Uterus (tissue), 2 donors: ENCODE measurements around the gene SLC7A7.

Source experiments
- CTCF ChIP-seq, 4 experiments: fragments of 200-600 bp in 2 of 4; fragments of 450-650 bp in 2 of 4; sonication (generic) in 2 of 4; IDR thresholded peaks; one replicate each; pipeline ENCODE4 v1.5.1; 2016 to 2019; ENCODE audit warnings: antibody characterized with exemption in 4 of 4, mild to moderate bottlenecking in 2 of 4, moderate library complexity in 1 of 4
- POLR2A ChIP-seq, 2 donors: fragments of 450-650 bp; IDR thresholded peaks; one replicate each; pipeline ENCODE4 v1.6.1; 2016; ENCODE audit warnings: antibody characterized with exemption in 2 of 2, mild to moderate bottlenecking in 1 of 2, moderate library complexity in 1 of 2

- TF ChIP-seq CTCF (IDR thresholded peaks at IDR 0.05) (no peak), POLR2A (IDR thresholded peaks at IDR 0.05) (no peak)
Measured at GRCh38 chr14:22753586-22753985, 61.6 kb downstream of the SLC7A7 start.
